Measurements from ENCODE around the gene CCDC17. TPM values are rescaled to one million over a fixed set of nuclear protein-coding genes. Genes with fewer than 3 reads are reported as not detected.
A peak's percentile ranks its signal among the peaks of the same experiment; 100 is the strongest.

The CCDC17 gene
- total RNA-seq, 6 experiments from 2014 or later = 0.81 to 3.1 (median 1.9) TPM

- peaks cover 0 to 38% (median 13%) of the 10 kb centered on the region in 4 donors for H3K4me1 ChIP-seq
- no peaks in the 10 kb centered on the region for H3K27me3 ChIP-seq
- 26% methylated on average over 2 of the region's 2 CpGs for whole genome bisulfite sequencing (ENCODE audit: insufficient coverage, low coverage, low lambda C conversion rate, missing lambda C conversion rate)
- H3K27ac ChIP-seq = peak overlapping the region; percentile 24 to 81 (median 70)
- ATAC-seq (peak; percentile 95 to 97 (median 96)), DNase-seq (no peak)
- H3K9me3 ChIP-seq = no peaks in the 10 kb centered on the region
- H3K4me3 ChIP-seq = no peak overlapping the region
- peaks cover 7 to 73% (median 21%) of the 10 kb centered on the region in 4 donors for H3K36me3 ChIP-seq
- intact Hi-C loops (cut with DNase I) = no loop called here
- TF ChIP-seq CTCF (IDR thresholded peaks at IDR 0.05) (no peak), POLR2A (IDR thresholded peaks at IDR 0.05) (no peak)
Measured at GRCh38 chr1:45658171-45658570, 34.3 kb upstream of the CCDC17 start.

GRCh38 chr1:45656573-45657226 lies 32.8 kb upstream of the CCDC17 start:
- intact Hi-C loops (cut with DNase I) = no loop called here
- DNase-seq = no peak

GRCh38 chr1:45654540-45655280 lies 30.9 kb upstream of the CCDC17 start:
- no peak overlapping the region for H3K27ac ChIP-seq
- H3K4me3 ChIP-seq = no peak overlapping the region
- TF ChIP-seq POLR2A (IDR thresholded peaks at IDR 0.05) (no peak), CTCF (IDR thresholded peaks at IDR 0.05) (no peak)
- intact Hi-C loops (cut with DNase I) = no loop called here
- H3K36me3 ChIP-seq = peaks cover 11 to 89% (median 34%) of the 10 kb centered on the region in 4 donors
- no peak for ATAC-seq
- WGBS (ENCODE audit: insufficient coverage, low coverage, low lambda C conversion rate, missing lambda C conversion rate) = 93% methylated on average over 12 of the region's 12 CpGs
- H3K4me1 ChIP-seq = peaks cover 0 to 27% (median 13%) of the 10 kb centered on the region in 4 donors
- H3K27me3 ChIP-seq = no peaks in the 10 kb centered on the region
- no peak for DNase-seq
- H3K9me3 ChIP-seq = no peaks in the 10 kb centered on the region

More at GRCh38 chr1:45656573-45657226, 32.8 kb upstream of the CCDC17 start:
- H3K36me3 ChIP-seq = peaks cover 7 to 88% (median 26%) of the 10 kb centered on the region in 4 donors
- no peaks in the 10 kb centered on the region for H3K27me3 ChIP-seq
- no peak overlapping the region for H3K4me3 ChIP-seq
- H3K9me3 ChIP-seq = no peaks in the 10 kb centered on the region
- ATAC-seq = no peak
- peak overlapping the region in 1 of 3 donors; percentile 81 for H3K27ac ChIP-seq
- H3K4me1 ChIP-seq = peaks cover 0 to 38% (median 13%) of the 10 kb centered on the region in 4 donors
- 93% methylated on average over 3 of the region's 3 CpGs for WGBS (ENCODE audit: insufficient coverage, low coverage, low lambda C conversion rate, missing lambda C conversion rate)
- TF ChIP-seq CTCF (IDR thresholded peaks at IDR 0.05) (no peak), POLR2A (IDR thresholded peaks at IDR 0.05) (no peak)

GRCh38 chr1:45647248-45648021 lies 23.6 kb upstream of the CCDC17 start:
- intact Hi-C loops (cut with DNase I) = no loop called here
- Histone ChIP-seq H3K36me3 (peaks cover 2 to 52% (median 15%) of the 10 kb centered on the region in 4 donors), H3K27me3 (no peaks in the 10 kb centered on the region), H3K9me3 (no peaks in the 10 kb centered on the region), H3K4me3 (no peak overlapping the region), H3K27ac (no peak overlapping the region), H3K4me1 (no peaks in the 10 kb centered on the region)
- ATAC-seq = peak; percentile 46 to 67 (median 55)
- TF ChIP-seq POLR2A (IDR thresholded peaks at IDR 0.05) (no peak), CTCF (IDR thresholded peaks at IDR 0.05) (no peak)
- no peak for DNase-seq
- WGBS (ENCODE audit: insufficient coverage, low coverage, low lambda C conversion rate, missing lambda C conversion rate) = 74% methylated on average over 7 of the region's 9 CpGs

All from right lobe of liver (tissue), 6 donors.